Nephron (organoid): ENCODE measurements around the gene ATP6V1G2.
A peak's percentile ranks its signal among the peaks of the same experiment; 100 is the strongest.

Experiments
- H3K27ac Mint-ChIP-seq, 3 experiments: 2 replicates each; pipeline ENCODE4 v1.8.0; 2020; ENCODE audit warnings: mixed read lengths in 3 of 3, mild to moderate bottlenecking in 2 of 3, moderate library complexity in 1 of 3
- H3K27me3 Mint-ChIP-seq: 2 replicates; pipeline ENCODE4 v1.8.0; 2021; ENCODE audit warnings: low read depth, mild to moderate bottlenecking, moderate library complexity, mixed read lengths
- H3K36me3 Mint-ChIP-seq: 2 replicates; pipeline ENCODE4 v1.8.0; 2020; ENCODE audit warnings: low read depth, mixed read lengths
- H3K4me1 Mint-ChIP-seq: 2 replicates; pipeline ENCODE4 v1.8.0; 2020; ENCODE audit warnings: mixed read lengths
- H3K4me3 Mint-ChIP-seq, 3 experiments: 2 replicates each; pipeline ENCODE4 v1.8.0; 2020; ENCODE audit warnings: mild to moderate bottlenecking in 3 of 3, mixed read lengths in 3 of 3, moderate library complexity in 2 of 3
- H3K9me3 Mint-ChIP-seq: 2 replicates; pipeline ENCODE4 v1.8.0; 2020; ENCODE audit warnings: mixed read lengths
- CTCF ChIP-seq, 3 experiments: fragments of 200-600 bp; sonication (generic); IDR thresholded peaks; one replicate each; pipeline ENCODE4 v1.5.0; 2021; ENCODE audit warnings: antibody characterized with exemption in 3 of 3; ENCODE audit not compliant: unreplicated experiment in 3 of 3

The ATP6V1G2 gene

GRCh38 chr6:31573239-31574105 is 27.1 kb upstream of the ATP6V1G2 start:
- peaks cover 21% of the 10 kb centered on the region for H3K27me3 Mint-ChIP-seq
- no peaks in the 10 kb centered on the region for H3K4me1 Mint-ChIP-seq
- no peak for TF ChIP-seq CTCF (IDR thresholded peaks at IDR 0.05; ENCODE audit: unreplicated experiment in 3 of 3)
- H3K9me3 Mint-ChIP-seq, result no peaks in the 10 kb centered on the region
- H3K27ac Mint-ChIP-seq, result no peak overlapping the region
- H3K36me3 Mint-ChIP-seq, result no peaks in the 10 kb centered on the region
- no peak overlapping the region for H3K4me3 Mint-ChIP-seq

GRCh38 chr6:31572041-31572911 is 25.9 kb upstream of the ATP6V1G2 start, which contains the start of gene LTA:
Gene LTA (plus strand): TSS chr6:31572289. CDS start chr6:31572743, 454 bp downstream.
- peak within 1 kb of the TSS in 1 of 3 experiments; percentile 19 for H3K4me3 Mint-ChIP-seq

GRCh38 chr6:31569861-31570536 is 23.6 kb upstream of the ATP6V1G2 start:
- Mint-ChIP-seq H3K9me3 (no peaks in the 10 kb centered on the region), H3K27ac (no peak overlapping the region), H3K27me3 (peaks cover 21% of the 10 kb centered on the region), H3K4me1 (no peaks in the 10 kb centered on the region), H3K4me3 (no peak overlapping the region), H3K36me3 (no peaks in the 10 kb centered on the region)
- TF ChIP-seq CTCF (IDR thresholded peaks at IDR 0.05; ENCODE audit: unreplicated experiment in 3 of 3), result no peak

More at GRCh38 chr6:31572041-31572911, 25.9 kb upstream of the ATP6V1G2 start, which contains the start of gene LTA:
- H3K4me1 Mint-ChIP-seq, result no peaks in the 10 kb centered on the region
- peaks cover 21% of the 10 kb centered on the region for H3K27me3 Mint-ChIP-seq
- no peak within 1 kb of the TSS for H3K27ac Mint-ChIP-seq
- no peaks in the 10 kb centered on the region for H3K36me3 Mint-ChIP-seq
- no peak for TF ChIP-seq CTCF (IDR thresholded peaks at IDR 0.05; ENCODE audit: unreplicated experiment in 3 of 3)
- no peaks in the 10 kb centered on the region for H3K9me3 Mint-ChIP-seq

- no peak for TF ChIP-seq CTCF (IDR thresholded peaks at IDR 0.05; ENCODE audit: unreplicated experiment in 3 of 3)
- peaks cover 19% of the 10 kb centered on the region for H3K27me3 Mint-ChIP-seq
- peak overlapping the region in 1 of 3 experiments; percentile 67 for H3K27ac Mint-ChIP-seq
- H3K4me1 Mint-ChIP-seq, result no peaks in the 10 kb centered on the region
- no peak overlapping the region for H3K4me3 Mint-ChIP-seq
- no peaks in the 10 kb centered on the region for H3K9me3 Mint-ChIP-seq
- H3K36me3 Mint-ChIP-seq, result no peaks in the 10 kb centered on the region
Observed at GRCh38 chr6:31568537-31568961, 22.1 kb upstream of the ATP6V1G2 start.

GRCh38 chr6:31567531-31568370 is 21.3 kb upstream of the ATP6V1G2 start:
- Mint-ChIP-seq H3K27ac (peak overlapping the region in 1 of 3 experiments; percentile 67), H3K27me3 (peaks cover 16% of the 10 kb centered on the region), H3K4me1 (no peaks in the 10 kb centered on the region), H3K9me3 (no peaks in the 10 kb centered on the region), H3K36me3 (no peaks in the 10 kb centered on the region), H3K4me3 (no peak overlapping the region)
- no peak for TF ChIP-seq CTCF (IDR thresholded peaks at IDR 0.05; ENCODE audit: unreplicated experiment in 3 of 3)
